ENCODE measurements around the gene MARCHF10. TPM values are rescaled to one million over a fixed set of nuclear protein-coding genes. Genes with fewer than 3 reads are reported as not detected.
A peak's percentile ranks its signal among the peaks of the same experiment; 100 is the strongest.

The MARCHF10 gene
- polyA plus RNA-seq, 1 donor from 2014 or later: 0.20 TPM

GRCh38 chr17:62757500-62757951 lies 50.6 kb downstream of the MARCHF10 start:
- no peaks in the 10 kb centered on the region for H3K36me3 Mint-ChIP-seq
- no peak overlapping the region for H3K4me3 Mint-ChIP-seq
- H3K27ac Mint-ChIP-seq: no peak overlapping the region
- H3K27me3 Mint-ChIP-seq: peaks cover 5% of the 10 kb centered on the region
- H3K4me1 Mint-ChIP-seq: no peaks in the 10 kb centered on the region
- H3K9me3 Mint-ChIP-seq: no peaks in the 10 kb centered on the region

DNA sequence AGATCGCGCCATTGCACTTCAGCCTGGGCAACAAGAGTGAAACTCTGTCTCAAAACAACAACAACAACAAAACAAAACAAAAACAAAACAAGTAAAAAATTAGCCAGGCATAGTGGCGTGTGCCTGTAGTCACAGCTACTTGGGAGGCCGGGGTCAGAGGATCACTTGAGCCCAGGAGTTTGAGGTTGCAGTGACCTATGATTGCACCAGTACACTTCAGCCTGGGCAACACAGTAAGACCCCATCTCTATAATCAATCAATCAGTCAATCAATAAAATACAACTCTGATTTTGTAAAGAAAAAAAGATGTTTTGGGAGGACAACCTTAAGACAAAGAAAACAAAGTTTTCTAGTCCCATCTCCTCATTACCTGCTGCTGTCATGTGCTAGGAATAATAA lies 51.9 kb downstream of the MARCHF10 start:
- H3K4me1 Mint-ChIP-seq: peaks cover 0 to 2% (median 0%) of the 10 kb centered on the region in 3 donors
- H3K4me3 Mint-ChIP-seq: no peak overlapping the region
- H3K27ac Mint-ChIP-seq: no peak overlapping the region
- no peaks in the 10 kb centered on the region for H3K9me3 Mint-ChIP-seq
- H3K27me3 Mint-ChIP-seq: peaks cover 2% of the 10 kb centered on the region
- H3K36me3 Mint-ChIP-seq: no peaks in the 10 kb centered on the region

DNA sequence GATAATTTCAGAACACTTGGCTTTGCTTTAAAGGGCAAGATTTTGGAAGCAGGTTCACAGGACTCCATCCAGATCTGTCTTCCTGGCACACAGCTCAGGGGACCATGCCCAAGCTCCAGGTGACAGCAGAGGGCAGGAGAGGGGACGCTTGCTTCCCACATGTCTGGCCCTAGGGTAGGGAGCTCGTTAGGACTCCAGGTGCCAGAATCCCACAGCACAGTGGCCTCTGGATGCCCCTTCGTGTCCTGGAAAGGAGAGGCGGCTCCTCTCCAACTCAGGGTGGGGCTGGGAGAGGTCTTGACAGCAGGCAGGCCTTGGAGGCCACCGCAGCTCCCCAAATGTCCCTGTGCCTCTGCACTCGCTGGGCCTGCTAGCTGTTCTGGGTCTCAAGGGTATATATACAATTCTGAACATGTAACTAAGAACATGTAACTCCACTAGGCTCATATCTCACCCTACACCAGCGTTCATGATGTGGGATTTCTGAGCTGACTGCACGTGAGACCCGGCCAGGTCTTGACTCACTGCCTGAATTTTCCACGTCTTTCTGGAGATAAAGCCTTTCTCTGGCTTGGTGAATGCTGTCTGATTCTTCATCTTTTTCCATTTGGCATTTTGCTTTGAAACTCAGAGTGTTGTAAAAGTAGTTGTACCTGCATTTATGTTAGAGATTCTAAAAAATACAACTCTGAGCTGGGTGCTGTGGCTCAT lies 52.8 kb downstream of the MARCHF10 start:
- Mint-ChIP-seq H3K36me3 (no peaks in the 10 kb centered on the region), H3K27ac (no peak overlapping the region), H3K9me3 (no peaks in the 10 kb centered on the region), H3K4me1 (peaks cover 0 to 2% (median 0%) of the 10 kb centered on the region in 3 donors), H3K27me3 (peaks cover 3% of the 10 kb centered on the region), H3K4me3 (peak overlapping the region in 1 of 4 donors; percentile 22)

DNA sequence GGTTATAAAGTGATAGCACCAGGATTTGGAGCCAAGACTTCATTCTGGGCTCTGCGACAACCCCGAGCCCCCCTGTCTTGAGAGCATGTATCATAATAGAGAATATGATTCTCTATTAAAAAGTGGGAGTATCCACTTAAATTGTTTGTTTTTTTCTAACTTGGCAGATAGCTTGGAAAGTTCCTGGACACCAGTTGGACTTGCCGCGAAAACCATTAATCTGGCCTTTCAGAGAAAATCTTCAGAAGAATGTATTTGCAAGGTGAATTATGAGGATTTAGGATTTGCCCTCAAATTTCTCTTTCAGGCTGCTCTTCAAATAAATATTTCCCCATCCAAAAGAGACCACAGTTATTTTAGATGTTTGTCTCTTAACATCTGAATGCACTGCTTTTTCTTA lies 53.5 kb downstream of the MARCHF10 start:
- Mint-ChIP-seq H3K4me3 (no peak overlapping the region), H3K4me1 (peaks cover 0 to 2% (median 0%) of the 10 kb centered on the region in 3 donors), H3K27me3 (peaks cover 7% of the 10 kb centered on the region), H3K36me3 (no peaks in the 10 kb centered on the region), H3K9me3 (no peaks in the 10 kb centered on the region), H3K27ac (no peak overlapping the region)

DNA sequence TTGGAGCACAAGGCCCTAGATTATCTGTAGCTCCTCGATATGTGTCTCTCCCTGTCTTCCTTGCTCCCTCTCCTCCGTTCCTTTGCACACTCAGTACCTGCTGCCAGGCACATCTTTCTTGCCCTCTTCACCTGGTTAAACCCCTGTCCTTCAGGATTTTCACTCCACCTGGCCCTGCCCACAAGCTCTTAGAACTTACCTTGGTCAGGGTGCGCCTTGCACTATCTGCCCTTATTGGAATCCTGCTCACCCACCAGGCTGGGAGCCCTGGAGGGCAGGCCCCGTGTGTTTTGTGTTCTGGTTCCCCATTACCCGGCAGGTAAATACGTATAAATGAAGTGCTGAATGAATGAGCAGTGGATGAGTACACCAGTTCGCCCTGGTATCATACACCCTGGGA lies 54.6 kb downstream of the MARCHF10 start:
- no peaks in the 10 kb centered on the region for H3K36me3 Mint-ChIP-seq
- no peak overlapping the region for H3K27ac Mint-ChIP-seq
- H3K4me3 Mint-ChIP-seq: no peak overlapping the region
- H3K9me3 Mint-ChIP-seq: no peaks in the 10 kb centered on the region
- H3K27me3 Mint-ChIP-seq: peaks cover 6% of the 10 kb centered on the region
- H3K4me1 Mint-ChIP-seq: peaks cover 0 to 2% (median 0%) of the 10 kb centered on the region in 3 donors

GRCh38 chr17:62751060-62751691 lies 56.9 kb downstream of the MARCHF10 start:
- peaks cover 0 to 2% (median 0%) of the 10 kb centered on the region in 3 donors for H3K4me1 Mint-ChIP-seq
- no peak overlapping the region for H3K27ac Mint-ChIP-seq
- H3K9me3 Mint-ChIP-seq: peaks cover 0 to 2% (median 0%) of the 10 kb centered on the region in 3 donors
- peaks cover 1% of the 10 kb centered on the region for H3K36me3 Mint-ChIP-seq
- H3K4me3 Mint-ChIP-seq: no peak overlapping the region
- peaks cover 9% of the 10 kb centered on the region for H3K27me3 Mint-ChIP-seq

GRCh38 chr17:62750631-62751051 lies 57.5 kb downstream of the MARCHF10 start:
- Mint-ChIP-seq H3K9me3 (peaks cover 0 to 2% (median 0%) of the 10 kb centered on the region in 3 donors), H3K27me3 (peaks cover 9% of the 10 kb centered on the region), H3K4me1 (peaks cover 0 to 2% (median 0%) of the 10 kb centered on the region in 3 donors), H3K27ac (no peak overlapping the region), H3K36me3 (peaks cover 2% of the 10 kb centered on the region), H3K4me3 (no peak overlapping the region)

DNA sequence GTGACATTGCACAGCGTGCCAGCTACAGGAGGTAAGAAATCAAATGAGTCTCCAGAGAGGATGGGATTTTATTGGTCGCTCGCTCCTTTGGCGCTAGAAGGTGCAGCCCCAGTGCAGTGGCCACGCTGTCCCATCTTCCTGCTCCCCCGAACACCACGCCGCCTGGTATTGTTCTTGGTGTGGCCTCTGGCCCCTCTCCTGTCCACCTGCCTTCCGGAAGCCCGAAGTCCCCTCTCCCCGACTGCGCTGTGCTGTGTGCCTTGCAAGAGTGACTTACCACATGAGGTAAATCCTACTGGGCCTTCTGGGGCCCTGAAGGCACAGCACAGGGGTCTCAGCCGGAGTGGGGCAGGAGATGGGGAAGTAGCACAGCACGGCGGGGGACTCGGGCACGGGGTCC lies 58.2 kb downstream of the MARCHF10 start:
- H3K9me3 Mint-ChIP-seq: peaks cover 0 to 2% (median 0%) of the 10 kb centered on the region in 3 donors
- no peak overlapping the region for H3K4me3 Mint-ChIP-seq
- H3K27me3 Mint-ChIP-seq: peaks cover 9% of the 10 kb centered on the region
- peaks cover 2% of the 10 kb centered on the region for H3K36me3 Mint-ChIP-seq
- no peak overlapping the region for H3K27ac Mint-ChIP-seq
- H3K4me1 Mint-ChIP-seq: peaks cover 0 to 2% (median 0%) of the 10 kb centered on the region in 3 donors

DNA sequence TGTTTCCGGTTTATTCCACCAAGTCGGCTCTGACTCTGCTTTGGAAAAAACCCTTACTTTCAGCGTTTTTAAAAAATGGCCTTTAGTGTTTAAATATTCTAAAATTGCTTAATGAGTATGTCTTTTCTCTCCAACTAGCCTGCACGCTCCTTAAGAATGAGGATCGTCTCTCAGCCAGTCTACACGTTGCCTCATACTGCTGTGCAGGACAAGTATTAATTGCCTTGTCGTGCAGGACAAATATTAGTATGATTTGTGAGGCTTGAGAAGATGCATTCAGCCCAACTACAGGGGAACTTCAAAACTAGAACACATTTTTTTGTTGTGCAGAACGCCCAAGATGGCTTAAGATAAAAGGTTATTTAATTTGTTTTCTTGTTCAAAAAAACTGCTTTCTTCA lies 61.2 kb downstream of the MARCHF10 start:
- H3K27ac Mint-ChIP-seq: no peak overlapping the region
- H3K9me3 Mint-ChIP-seq: peaks cover 0 to 3% (median 0%) of the 10 kb centered on the region in 3 donors
- H3K4me3 Mint-ChIP-seq: no peak overlapping the region
- H3K4me1 Mint-ChIP-seq: peaks cover 0 to 2% (median under 1%) of the 10 kb centered on the region in 3 donors
- H3K27me3 Mint-ChIP-seq: peaks cover 9% of the 10 kb centered on the region
- H3K36me3 Mint-ChIP-seq: peaks cover 2% of the 10 kb centered on the region

DNA sequence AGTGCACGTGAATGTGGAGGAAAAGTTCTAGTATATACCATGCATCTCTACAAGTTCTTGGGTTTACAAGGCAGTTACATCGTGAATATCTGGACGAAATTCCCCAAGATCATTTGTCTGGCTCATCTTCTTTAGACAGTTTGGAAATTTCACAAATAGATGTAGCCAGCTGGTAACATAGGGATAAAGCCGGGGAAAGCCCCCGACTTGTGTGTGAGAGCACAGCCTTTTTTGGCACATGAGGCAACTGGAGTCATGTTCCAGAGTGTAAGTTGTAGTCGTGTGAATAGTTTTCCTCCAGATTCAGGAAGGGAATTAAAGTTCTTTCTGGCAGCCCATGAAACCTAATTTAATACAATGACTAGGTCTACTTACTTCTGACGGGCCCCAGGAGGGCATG lies 62.3 kb downstream of the MARCHF10 start:
- H3K27ac Mint-ChIP-seq: no peak overlapping the region
- peaks cover 9% of the 10 kb centered on the region for H3K27me3 Mint-ChIP-seq
- H3K9me3 Mint-ChIP-seq: peaks cover 0 to 3% (median 0%) of the 10 kb centered on the region in 3 donors
- H3K4me1 Mint-ChIP-seq: peaks cover 0 to 2% (median 0%) of the 10 kb centered on the region in 3 donors
- H3K4me3 Mint-ChIP-seq: no peak overlapping the region
- peaks cover 2% of the 10 kb centered on the region for H3K36me3 Mint-ChIP-seq

DNA sequence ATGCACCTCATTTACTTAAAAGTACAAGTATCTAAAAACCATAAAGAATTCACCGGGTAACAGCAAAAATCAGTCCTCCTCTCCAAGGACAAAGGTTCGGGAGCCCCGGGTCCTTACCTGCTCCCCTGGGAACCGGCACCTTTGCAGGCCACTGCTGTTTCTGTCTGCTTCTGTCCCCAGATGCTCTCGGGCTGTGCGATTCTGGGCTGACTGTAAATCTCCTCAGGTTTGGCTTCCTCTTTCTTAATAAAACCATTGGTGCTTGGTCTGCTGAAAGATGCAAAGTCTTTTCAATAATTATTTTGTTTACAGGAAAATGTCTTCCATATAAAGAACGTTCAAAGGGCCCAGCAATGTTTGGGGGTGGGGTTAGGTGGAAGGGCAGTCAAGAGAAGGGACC lies 63.9 kb downstream of the MARCHF10 start:
- H3K27ac Mint-ChIP-seq: peak overlapping the region in 1 of 3 donors; percentile 19
- H3K4me1 Mint-ChIP-seq: peaks cover 0 to 2% (median 0%) of the 10 kb centered on the region in 3 donors
- H3K36me3 Mint-ChIP-seq: peaks cover 2% of the 10 kb centered on the region
- no peak overlapping the region for H3K4me3 Mint-ChIP-seq
- peaks cover 3% of the 10 kb centered on the region for H3K27me3 Mint-ChIP-seq
- peaks cover 0 to 3% (median 0%) of the 10 kb centered on the region in 3 donors for H3K9me3 Mint-ChIP-seq

- H3K4me3 Mint-ChIP-seq: no peak overlapping the region
- no peak overlapping the region for H3K27ac Mint-ChIP-seq
- H3K9me3 Mint-ChIP-seq: peaks cover 0 to 1% (median 0%) of the 10 kb centered on the region in 3 donors
- H3K27me3 Mint-ChIP-seq: peaks cover 2% of the 10 kb centered on the region
- H3K4me1 Mint-ChIP-seq: peaks cover 0 to 2% (median 0%) of the 10 kb centered on the region in 3 donors
- peaks cover 2% of the 10 kb centered on the region for H3K36me3 Mint-ChIP-seq
Observed at GRCh38 chr17:62741290-62741689, 66.8 kb downstream of the MARCHF10 start.

GRCh38 chr17:62739645-62740388 lies 68.3 kb downstream of the MARCHF10 start:
- Mint-ChIP-seq H3K4me1 (peaks cover 0 to 2% (median 0%) of the 10 kb centered on the region in 3 donors), H3K27me3 (peaks cover 2% of the 10 kb centered on the region), H3K36me3 (no peaks in the 10 kb centered on the region), H3K27ac (no peak overlapping the region), H3K9me3 (peaks cover 0 to 1% (median 0%) of the 10 kb centered on the region in 3 donors), H3K4me3 (no peak overlapping the region)

DNA sequence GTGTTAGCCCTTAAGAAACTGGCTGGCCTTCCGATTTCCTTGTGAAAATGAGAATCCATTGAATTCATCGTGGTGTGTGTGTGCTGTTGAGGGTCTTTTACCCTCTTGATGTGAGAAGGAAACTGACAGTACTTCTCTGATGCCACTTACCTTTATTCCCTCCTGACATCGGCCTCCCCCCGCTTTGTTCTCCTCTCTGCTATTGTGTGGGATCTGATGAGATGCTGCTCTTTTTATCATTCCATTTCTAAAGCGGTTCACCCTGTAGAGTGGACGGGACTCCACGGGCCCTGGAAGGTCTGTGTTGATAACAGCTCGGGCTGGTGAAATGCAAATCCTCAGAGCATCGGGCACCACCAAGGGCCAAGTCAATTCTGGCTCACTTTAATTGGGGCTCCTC lies 69.8 kb downstream of the MARCHF10 start:
- H3K27ac Mint-ChIP-seq: no peak overlapping the region
- H3K27me3 Mint-ChIP-seq: peaks cover 2% of the 10 kb centered on the region
- H3K36me3 Mint-ChIP-seq: no peaks in the 10 kb centered on the region
- H3K9me3 Mint-ChIP-seq: no peaks in the 10 kb centered on the region
- H3K4me3 Mint-ChIP-seq: no peak overlapping the region
- no peaks in the 10 kb centered on the region for H3K4me1 Mint-ChIP-seq

GRCh38 chr17:62737513-62737912 lies 70.6 kb downstream of the MARCHF10 start:
- peaks cover 2% of the 10 kb centered on the region for H3K27me3 Mint-ChIP-seq
- H3K27ac Mint-ChIP-seq: no peak overlapping the region
- no peaks in the 10 kb centered on the region for H3K36me3 Mint-ChIP-seq
- no peaks in the 10 kb centered on the region for H3K9me3 Mint-ChIP-seq
- no peaks in the 10 kb centered on the region for H3K4me1 Mint-ChIP-seq
- no peak overlapping the region for H3K4me3 Mint-ChIP-seq
